ENCODE data around the gene WDR38. TPM values are rescaled to one million over a fixed set of nuclear protein-coding genes. Genes with fewer than 3 reads are reported as not detected.
A peak's percentile ranks its signal among the peaks of the same experiment; 100 is the strongest.

Gene WDR38
- total and polyA plus RNA-seq, 9 of the 15 experiments (the other 6 are each of a cell fraction or from before 2014, with no cell fraction given), result not detected

DNA sequence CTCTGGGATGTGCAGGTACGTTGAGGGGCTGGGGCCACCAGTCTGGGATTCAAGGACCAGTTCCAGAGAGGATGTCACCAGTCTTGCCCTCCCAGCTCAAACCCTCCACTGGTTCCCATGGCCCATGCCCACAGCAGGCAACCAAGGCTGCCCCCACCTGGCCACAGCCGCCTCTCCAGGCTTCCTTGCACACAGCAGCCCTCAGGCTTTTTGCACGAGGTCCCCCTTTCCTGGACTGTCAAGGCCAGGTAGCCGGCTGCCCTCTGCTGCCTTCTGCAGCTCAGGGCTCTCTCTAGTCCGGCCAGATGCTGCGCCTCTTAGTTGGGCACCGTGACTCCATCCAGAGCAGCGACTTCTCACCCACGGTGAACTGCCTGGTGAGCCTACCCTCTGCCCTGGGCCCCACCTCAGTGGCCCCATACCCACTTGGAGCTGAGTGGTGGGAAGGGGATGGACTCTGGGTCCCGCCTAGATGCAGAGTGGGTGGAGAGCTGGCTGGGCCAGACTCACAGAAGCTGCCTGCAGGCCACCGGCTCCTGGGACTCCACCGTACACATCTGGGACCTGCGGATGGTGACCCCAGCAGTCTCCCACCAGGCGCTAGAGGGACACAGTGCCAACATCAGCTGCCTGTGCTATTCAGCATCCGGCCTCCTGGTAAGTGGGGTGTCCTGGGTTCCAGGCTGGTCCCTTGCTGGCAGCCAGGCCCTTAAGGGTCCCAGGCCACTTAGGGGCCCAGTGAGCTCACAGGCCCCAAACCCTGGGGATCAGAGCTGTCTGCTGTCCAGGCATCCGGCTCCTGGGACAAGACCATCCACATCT lies 2.9 kb downstream of the WDR38 start (continued):
- TF ChIP-seq NFYB (IDR thresholded peaks at IDR 0.05; ENCODE audit: extremely low read depth, insufficient read length), result no peak
- no peak for TF ChIP-seq EHMT2 (IDR thresholded peaks at IDR 0.05)
- peak; percentile 90 for TF ChIP-seq RBM22 (IDR thresholded peaks at IDR 0.05; ENCODE audit: low read depth, low read length, poor library complexity, severe bottlenecking)
- no peak for TF ChIP-seq GABPB1 (CRISPR knock-in tag; IDR thresholded peaks at IDR 0.05)
- 0 out of 4 replicates have a peak, but pooled peaks of 1 of the 2 experiments have one; percentile 15 for TF ChIP-seq TBL1XR1 (IDR thresholded peaks at IDR 0.05; ENCODE audit: low read length in 2 of 2)
- TF ChIP-seq KDM5B (IDR thresholded peaks at IDR 0.05; ENCODE audit: insufficient replicate concordance, low read depth, low read length), result peak; percentile 32
- peak; percentile 26; the same call in 1 of the 2 replicates for TF ChIP-seq CHD2 (IDR thresholded peaks at IDR 0.05; ENCODE audit: low read depth, low read length)
- TF ChIP-seq TAF1 (IDR thresholded peaks at IDR 0.05; ENCODE audit: control insufficient read depth, extremely low read depth, insufficient read depth, low read length, severe bottlenecking), result peak; percentile 10
- no peak for TF ChIP-seq ETV6 (IDR thresholded peaks at IDR 0.05; ENCODE audit: borderline replicate concordance in 1 of 2, low read depth in 2 of 2, low read length in 1 of 2)
- 0 out of 2 replicates have a peak, but pooled peaks have one; percentile 20 for TF ChIP-seq ETV6 (CRISPR knock-in tag; IDR thresholded peaks at IDR 0.05; ENCODE audit: borderline replicate concordance)
- TF ChIP-seq STAG1 (CRISPR knock-in tag; IDR thresholded peaks at IDR 0.05; ENCODE audit: borderline replicate concordance), result peak; percentile 51; the same call in 1 of the 2 replicates
- no peak for TF ChIP-seq NCOA2 (IDR thresholded peaks at IDR 0.05; ENCODE audit: partially characterized antibody in 2 of 2)
- no peak for TF ChIP-seq POLR2AphosphoS5 (IDR thresholded peaks at IDR 0.05; ENCODE audit: control insufficient read depth, insufficient read depth, low read depth, low read length)
- TF ChIP-seq, protein P1, sequence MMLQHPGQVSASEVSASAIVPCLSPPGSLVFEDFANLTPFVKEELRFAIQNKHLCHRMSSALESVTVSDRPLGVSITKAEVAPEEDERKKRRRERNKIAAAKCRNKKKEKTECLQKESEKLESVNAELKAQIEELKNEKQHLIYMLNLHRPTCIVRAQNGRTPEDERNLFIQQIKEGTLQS (IDR thresholded peaks at IDR 0.05), result no peak
- TF ChIP-seq, protein P1 (CRISPR knock-in tag; conservative IDR thresholded peaks at IDR 0.05), result 0 out of 2 replicates have a peak, but pooled peaks have one; percentile 24

Data from K562 (cell line).